ENCODE results near the gene LAMTOR3. TPM values are rescaled to one million over a fixed set of nuclear protein-coding genes. Genes with fewer than 3 reads are reported as not detected.

The LAMTOR3 gene
- total RNA-seq (2021) (21.2 to 25.5 TPM (median 24.4 TPM) in 3 replicates), Bru-seq, nascent RNA (percentile 77 among the genes with signal in this experiment)
- long read RNA-seq, experiment 1, full-length matches to known transcripts = 83 of 93 reads
- long read RNA-seq, experiment 1, partial matches to known transcripts = 3 of 93 reads
- long read RNA-seq, experiment 1, other reads (novel, unspliced or antisense) = 7 of 93 reads
- long read RNA-seq, experiment 2, full-length matches to known transcripts = 38 of 47 reads
- long read RNA-seq, experiment 2, partial matches to known transcripts = 5 of 47 reads
- long read RNA-seq, experiment 2, other reads (novel, unspliced or antisense) = 4 of 47 reads
- long read RNA-seq, experiment 3, full-length matches to known transcripts = 178 of 188 reads
- long read RNA-seq, experiment 3, partial matches to known transcripts = 1 of 188 reads
- long read RNA-seq, experiment 3, other reads (novel, unspliced or antisense) = 9 of 188 reads

- Mint-ChIP-seq H3K4me1 (peaks cover 9% of the 10 kb centered on the region), H3K36me3 (no peaks in the 10 kb centered on the region), H3K9me3 (no peaks in the 10 kb centered on the region), H3K27me3 (ENCODE audit: low read depth) (no peaks in the 10 kb centered on the region), H3K27ac (peak within 1 kb of the TSS; percentile 93), H3K4me3 (peak within 1 kb of the TSS; percentile 94)
- POLR2A ChIA-PET = interaction anchor here (1.1 to 1.4 kb wide), 3 partner anchors 52 to 56 kb away, joined by 8 to 10 read pairs (median 9); partner anchors contain the start of genes DNAJB14 and H2AZ1
- TF ChIP-seq ZMAT4 (CRISPR knock-in tag; IDR thresholded peaks at IDR 0.05) (no peak), SP1 (CRISPR knock-in tag; conservative IDR thresholded peaks at IDR 0.05) (0 out of 2 replicates have a peak, but pooled peaks have one; percentile 45), ZNF219 (CRISPR knock-in tag; IDR thresholded peaks at IDR 0.05; ENCODE audit: borderline replicate concordance) (no peak), USF1 (CRISPR knock-in tag; IDR thresholded peaks at IDR 0.05) (peak; percentile 93), USF2 (CRISPR knock-in tag; IDR thresholded peaks at IDR 0.05) (peak; percentile 95), GABPB1 (CRISPR knock-in tag; IDR thresholded peaks at IDR 0.05) (peak; percentile 52; the same call in 1 of the 2 replicates), NR2C2 (CRISPR knock-in tag; IDR thresholded peaks at IDR 0.05) (peak; percentile 91), FOXK1 (CRISPR knock-in tag; IDR thresholded peaks at IDR 0.05) (peak; percentile 62; the same call in 1 of the 2 replicates), CREM (CRISPR knock-in tag; IDR thresholded peaks at IDR 0.05) (peak; percentile 41; the same call in 1 of the 2 replicates), AR (CRISPR knock-in tag; IDR thresholded peaks at IDR 0.05) (no peak), ZNF671 (CRISPR knock-in tag; IDR thresholded peaks at IDR 0.05) (no peak)
- CTCF ChIA-PET = interaction anchor here (0.7 to 1.3 kb wide), 5 partner anchors 55 to 217 kb away, joined by 3 to 6 read pairs (median 3); no protein-coding TSS in a partner anchor
- ATAC-seq = peak; percentile 95
- DNase-seq (ENCODE audit: low spot score) = peak; percentile 80
Observed at GRCh38 chr4:99894161-99894997, at the start of gene LAMTOR3. Gene LAMTOR3 (minus strand): TSS chr4:99894427. CDS start chr4:99893963, 464 bp downstream.

- Mint-ChIP-seq H3K36me3 (peaks cover 27% of the 10 kb centered on the region), H3K27ac (no peak overlapping the region), H3K9me3 (peaks cover 15% of the 10 kb centered on the region), H3K4me1 (peaks cover 4% of the 10 kb centered on the region; the same call in 1 of the 2 replicates), H3K27me3 (ENCODE audit: low read depth) (no peaks in the 10 kb centered on the region), H3K4me3 (no peak overlapping the region)
- ATAC-seq (no peak), DNase-seq (ENCODE audit: low spot score) (no peak)
- POLR2A ChIA-PET = no interaction called here
- CTCF ChIA-PET = interaction anchor here (0.6 kb wide), 1 partner anchor 22 kb away, joined by 3 read pairs; no protein-coding TSS in a partner anchor
- TF ChIP-seq HMGA2 (CRISPR knock-in tag; IDR thresholded peaks at IDR 0.05) = no peak
- no peak for TF ChIP-seq NR3C1 (CRISPR knock-in tag; conservative IDR thresholded peaks at IDR 0.05; ENCODE audit: low read depth)
- TF ChIP-seq ZNF512 (CRISPR knock-in tag; IDR thresholded peaks at IDR 0.05; ENCODE audit: borderline replicate concordance) = no peak
- no peak for TF ChIP-seq NFATC4 (CRISPR knock-in tag; IDR thresholded peaks at IDR 0.05)
- no peak for TF ChIP-seq ZMAT4 (CRISPR knock-in tag; IDR thresholded peaks at IDR 0.05)
- no peak for TF ChIP-seq OVOL2 (CRISPR knock-in tag; IDR thresholded peaks at IDR 0.05; ENCODE audit: borderline replicate concordance)
- no peak for TF ChIP-seq ZNF232 (CRISPR knock-in tag; IDR thresholded peaks at IDR 0.05)
- no peak for TF ChIP-seq KAT7 (CRISPR knock-in tag; IDR thresholded peaks at IDR 0.05; ENCODE audit: borderline replicate concordance)
- TF ChIP-seq SMAD4 (CRISPR knock-in tag; IDR thresholded peaks at IDR 0.05) = no peak
- TF ChIP-seq IRF1 (CRISPR knock-in tag; IDR thresholded peaks at IDR 0.05) = no peak
- no peak for TF ChIP-seq ZNF281 (CRISPR knock-in tag; IDR thresholded peaks at IDR 0.05)
Observed at GRCh38 chr4:99938243-99938753, 44.1 kb upstream of the LAMTOR3 start.
